OCI-LY1 (cell line): ENCODE measurements around the gene DIS3L.

Source experiments
- CTCF ChIP-seq: fragments of 200-600 bp; sonication (generic), shearing (Covaris generic); IDR thresholded peaks from 2 replicates; pipeline ENCODE4 v1.5.1; 2017; ENCODE audit warnings: mild to moderate bottlenecking, antibody characterized with exemption, low read length, moderate library complexity, mixed read lengths
- EZH2 ChIP-seq: fragments of 200-600 bp; sonication (generic), shearing (Covaris generic); IDR thresholded peaks from 2 replicates; pipeline ENCODE4 v1.8.0; 2017; ENCODE audit warnings: borderline replicate concordance, mixed run types, mild to moderate bottlenecking, antibody characterized with exemption, low read length, moderate library complexity, mixed read lengths

- TF ChIP-seq CTCF (no peak), EZH2 (no peak)
These were observed 17.4 kb downstream of the DIS3L start for GRCh38 chr15:66310786-66311185.
